ENCODE measurements around the gene ENPP3. TPM values are rescaled to one million over a fixed set of nuclear protein-coding genes. Genes with fewer than 3 reads are reported as not detected.

ENPP3 gene
- total and polyA plus RNA-seq, 7 experiments from 2014 or later: 0.15 to 7.1 (median 0.39) TPM

GRCh38 chr6:131773284-131773950, 136.3 kb downstream of the ENPP3 start:
- Histone ChIP-seq H3K4me3 (ENCODE audit: low read length) (no peak overlapping the region), H3K9me3 (ENCODE audit: control insufficient read depth in 2 of 3, low read length in 3 of 3) (no peaks in the 10 kb centered on the region), H3K27me3 (ENCODE audit: control insufficient read depth in 2 of 2, insufficient read depth in 2 of 2, low read length in 2 of 2) (no peaks in the 10 kb centered on the region), H3K27ac (ENCODE audit: low read depth, low read length) (no peak overlapping the region), H3K36me3 (ENCODE audit: control insufficient read depth in 2 of 3, insufficient read depth in 3 of 3, low read length in 3 of 3) (no peaks in the 10 kb centered on the region), H3K4me1 (ENCODE audit: control insufficient read depth in 2 of 2, insufficient read depth in 2 of 2, low read length in 2 of 2) (no peaks in the 10 kb centered on the region)
- no peaks in the 10 kb centered on the region for H3K36me3 Mint-ChIP-seq
- ChIA-PET CTCF (no interaction called here), POLR2A (interaction anchor here (0.6 kb wide), 1 partner anchor 96 kb away, joined by 4 read pairs; no protein-coding TSS in a partner anchor)
- DNase-seq (no peak), ATAC-seq (no peak)
- H3K4me3 Mint-ChIP-seq: no peak overlapping the region
- peaks cover 0 to 6% (median 0%) of the 10 kb centered on the region in 11 donors for H3K9me3 Mint-ChIP-seq
- H3K27me3 Mint-ChIP-seq: peaks cover 11 to 26% (median 19%) of the 10 kb centered on the region in 5 donors
- no peaks in the 10 kb centered on the region for H3K4me1 Mint-ChIP-seq
- H3K27ac Mint-ChIP-seq: no peak overlapping the region
- intact Hi-C loops (cut with micrococcal nuclease): no loop called here

DNA sequence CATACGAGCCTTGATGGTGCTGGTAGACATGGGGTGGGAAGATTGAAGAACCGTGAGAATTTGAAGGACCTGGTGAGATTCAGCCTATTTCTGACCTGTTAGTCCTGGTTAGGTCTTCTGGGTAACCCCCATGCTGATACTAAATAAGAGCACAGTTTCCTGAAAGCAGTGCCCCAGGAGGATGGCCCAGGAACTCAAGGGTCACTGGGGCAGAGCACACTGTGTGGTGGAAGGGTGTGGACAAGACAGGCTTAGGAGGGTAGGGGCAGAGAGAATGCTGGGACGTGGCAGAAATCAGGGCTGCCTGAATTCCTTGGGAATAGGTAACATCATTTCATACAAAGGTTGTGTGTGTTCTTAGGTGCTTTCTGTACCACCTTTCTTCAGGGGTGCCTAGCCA, 138.8 kb downstream of the ENPP3 start:
- intact Hi-C loops (cut with micrococcal nuclease): no loop called here
- H3K36me3 ChIP-seq (ENCODE audit: control insufficient read depth in 2 of 3, insufficient read depth in 3 of 3, low read length in 3 of 3): no peaks in the 10 kb centered on the region
- Mint-ChIP-seq H3K27ac (no peak overlapping the region), H3K4me1 (no peaks in the 10 kb centered on the region), H3K36me3 (no peaks in the 10 kb centered on the region), H3K4me3 (no peak overlapping the region), H3K9me3 (peaks cover 0 to 1% (median 0%) of the 10 kb centered on the region in 11 donors), H3K27me3 (peaks cover 2 to 21% (median 11%) of the 10 kb centered on the region in 5 donors)
- ATAC-seq: no peak
- no peaks in the 10 kb centered on the region for H3K27me3 ChIP-seq (ENCODE audit: control insufficient read depth in 2 of 2, insufficient read depth in 2 of 2, low read length in 2 of 2)
- H3K4me1 ChIP-seq (ENCODE audit: control insufficient read depth in 2 of 2, insufficient read depth in 2 of 2, low read length in 2 of 2): no peaks in the 10 kb centered on the region
- H3K9me3 ChIP-seq (ENCODE audit: control insufficient read depth in 2 of 3, low read length in 3 of 3): no peaks in the 10 kb centered on the region
- H3K27ac ChIP-seq (ENCODE audit: low read depth, low read length): no peak overlapping the region
- DNase-seq: no peak
- ChIA-PET CTCF (no interaction called here), POLR2A (no interaction called here)
- no peak overlapping the region for H3K4me3 ChIP-seq (ENCODE audit: low read length)

- H3K4me1 ChIP-seq (ENCODE audit: control insufficient read depth in 2 of 2, insufficient read depth in 2 of 2, low read length in 2 of 2): no peaks in the 10 kb centered on the region
- H3K27ac ChIP-seq (ENCODE audit: low read depth, low read length): no peak overlapping the region
- no peaks in the 10 kb centered on the region for H3K4me1 Mint-ChIP-seq
- no peak overlapping the region for H3K4me3 Mint-ChIP-seq
- no peak overlapping the region for H3K4me3 ChIP-seq (ENCODE audit: low read length)
- ChIA-PET POLR2A (no interaction called here), CTCF (no interaction called here)
- no peak for DNase-seq
- no peak for ATAC-seq
- intact Hi-C loops (cut with micrococcal nuclease): no loop called here
- H3K9me3 Mint-ChIP-seq: peaks cover 0 to 1% (median 0%) of the 10 kb centered on the region in 11 donors
- no peaks in the 10 kb centered on the region for H3K36me3 ChIP-seq (ENCODE audit: control insufficient read depth in 2 of 3, insufficient read depth in 3 of 3, low read length in 3 of 3)
- H3K9me3 ChIP-seq (ENCODE audit: control insufficient read depth in 2 of 3, low read length in 3 of 3): no peaks in the 10 kb centered on the region
- H3K27ac Mint-ChIP-seq: no peak overlapping the region
- H3K36me3 Mint-ChIP-seq: no peaks in the 10 kb centered on the region
- no peaks in the 10 kb centered on the region for H3K27me3 ChIP-seq (ENCODE audit: control insufficient read depth in 2 of 2, insufficient read depth in 2 of 2, low read length in 2 of 2)
- peaks cover 0 to 17% (median 7%) of the 10 kb centered on the region in 5 donors for H3K27me3 Mint-ChIP-seq
These were observed 139.9 kb downstream of the ENPP3 start for GRCh38 chr6:131776985-131777384.

DNA sequence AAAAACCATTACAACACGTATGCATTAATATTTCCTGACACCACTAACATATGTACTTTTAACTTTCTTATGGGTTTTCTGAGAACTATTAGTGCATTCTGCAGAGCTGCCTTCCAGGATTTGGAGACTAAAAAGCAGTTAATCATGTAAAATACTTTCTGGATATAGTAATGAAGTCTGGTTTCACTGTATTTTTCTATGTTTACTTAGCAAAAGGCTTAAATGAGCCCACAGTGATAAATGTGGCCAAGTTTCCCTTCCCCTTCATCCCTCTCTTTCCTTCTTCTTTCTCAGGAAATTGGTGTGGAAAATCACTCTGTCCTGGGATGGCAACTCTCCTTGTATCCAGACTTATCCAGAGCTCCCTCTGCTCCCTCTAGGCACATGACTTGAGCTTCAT, 141.1 kb downstream of the ENPP3 start:
- Mint-ChIP-seq H3K4me1 (no peaks in the 10 kb centered on the region), H3K9me3 (peaks cover 0 to 1% (median 0%) of the 10 kb centered on the region in 11 donors), H3K4me3 (no peak overlapping the region), H3K27ac (no peak overlapping the region), H3K27me3 (peaks cover 5 to 10% (median 7%) of the 10 kb centered on the region in 5 donors), H3K36me3 (no peaks in the 10 kb centered on the region)
- no peaks in the 10 kb centered on the region for H3K36me3 ChIP-seq (ENCODE audit: control insufficient read depth in 2 of 3, insufficient read depth in 3 of 3, low read length in 3 of 3)
- POLR2A ChIA-PET: no interaction called here
- no peaks in the 10 kb centered on the region for H3K4me1 ChIP-seq (ENCODE audit: control insufficient read depth in 2 of 2, insufficient read depth in 2 of 2, low read length in 2 of 2)
- intact Hi-C loops (cut with micrococcal nuclease): no loop called here
- CTCF ChIA-PET: no interaction called here
- H3K27me3 ChIP-seq (ENCODE audit: control insufficient read depth in 2 of 2, insufficient read depth in 2 of 2, low read length in 2 of 2): no peaks in the 10 kb centered on the region
- no peaks in the 10 kb centered on the region for H3K9me3 ChIP-seq (ENCODE audit: control insufficient read depth in 2 of 3, low read length in 3 of 3)
- H3K4me3 ChIP-seq (ENCODE audit: low read length): no peak overlapping the region
- DNase-seq (no peak), ATAC-seq (no peak)
- no peak overlapping the region for H3K27ac ChIP-seq (ENCODE audit: low read depth, low read length)

- Mint-ChIP-seq H3K9me3 (peaks cover 0 to 1% (median 0%) of the 10 kb centered on the region in 11 donors), H3K4me1 (no peaks in the 10 kb centered on the region), H3K4me3 (no peak overlapping the region), H3K27ac (no peak overlapping the region), H3K27me3 (peaks cover 5 to 14% (median 9%) of the 10 kb centered on the region in 5 donors), H3K36me3 (no peaks in the 10 kb centered on the region)
- Histone ChIP-seq H3K4me3 (ENCODE audit: low read length) (no peak overlapping the region), H3K9me3 (ENCODE audit: control insufficient read depth in 2 of 3, low read length in 3 of 3) (no peaks in the 10 kb centered on the region), H3K4me1 (ENCODE audit: control insufficient read depth in 2 of 2, insufficient read depth in 2 of 2, low read length in 2 of 2) (no peaks in the 10 kb centered on the region), H3K27me3 (ENCODE audit: control insufficient read depth in 2 of 2, insufficient read depth in 2 of 2, low read length in 2 of 2) (no peaks in the 10 kb centered on the region), H3K36me3 (ENCODE audit: control insufficient read depth in 2 of 3, insufficient read depth in 3 of 3, low read length in 3 of 3) (no peaks in the 10 kb centered on the region), H3K27ac (ENCODE audit: low read depth, low read length) (no peak overlapping the region)
- intact Hi-C loops (cut with micrococcal nuclease): no loop called here
- DNase-seq (no peak), ATAC-seq (no peak)
- POLR2A ChIA-PET: no interaction called here
- CTCF ChIA-PET: no interaction called here
These were observed 142.2 kb downstream of the ENPP3 start for GRCh38 chr6:131779304-131779703.

- ATAC-seq: no peak
- Mint-ChIP-seq H3K9me3 (peaks cover 0 to 1% (median 0%) of the 10 kb centered on the region in 11 donors), H3K4me1 (no peaks in the 10 kb centered on the region), H3K36me3 (no peaks in the 10 kb centered on the region), H3K27me3 (peaks cover 0 to 16% (median 5%) of the 10 kb centered on the region in 5 donors), H3K4me3 (no peak overlapping the region), H3K27ac (no peak overlapping the region)
- intact Hi-C loops (cut with micrococcal nuclease): no loop called here
- Histone ChIP-seq H3K4me1 (ENCODE audit: control insufficient read depth in 2 of 2, insufficient read depth in 2 of 2, low read length in 2 of 2) (no peaks in the 10 kb centered on the region), H3K9me3 (ENCODE audit: control insufficient read depth in 2 of 3, low read length in 3 of 3) (no peaks in the 10 kb centered on the region), H3K27ac (ENCODE audit: low read depth, low read length) (no peak overlapping the region), H3K36me3 (ENCODE audit: control insufficient read depth in 2 of 3, insufficient read depth in 3 of 3, low read length in 3 of 3) (no peaks in the 10 kb centered on the region), H3K4me3 (ENCODE audit: low read length) (no peak overlapping the region), H3K27me3 (ENCODE audit: control insufficient read depth in 2 of 2, insufficient read depth in 2 of 2, low read length in 2 of 2) (no peaks in the 10 kb centered on the region)
- POLR2A ChIA-PET: no interaction called here
- CTCF ChIA-PET: no interaction called here
- no peak for DNase-seq
These were observed 143.5 kb downstream of the ENPP3 start for GRCh38 chr6:131780600-131780999.

GRCh38 chr6:131781687-131782086, 144.6 kb downstream of the ENPP3 start:
- Histone ChIP-seq H3K4me3 (ENCODE audit: low read length) (no peak overlapping the region), H3K27ac (ENCODE audit: low read depth, low read length) (no peak overlapping the region), H3K27me3 (ENCODE audit: control insufficient read depth in 2 of 2, insufficient read depth in 2 of 2, low read length in 2 of 2) (no peaks in the 10 kb centered on the region), H3K36me3 (ENCODE audit: control insufficient read depth in 2 of 3, insufficient read depth in 3 of 3, low read length in 3 of 3) (no peaks in the 10 kb centered on the region), H3K9me3 (ENCODE audit: control insufficient read depth in 2 of 3, low read length in 3 of 3) (no peaks in the 10 kb centered on the region), H3K4me1 (ENCODE audit: control insufficient read depth in 2 of 2, insufficient read depth in 2 of 2, low read length in 2 of 2) (no peaks in the 10 kb centered on the region)
- H3K27ac Mint-ChIP-seq: no peak overlapping the region
- intact Hi-C loops (cut with micrococcal nuclease): loop anchor here in 1 of 2 donors (1.0 kb wide), 1 partner anchor 129 kb away; no protein-coding TSS in a partner anchor
- H3K27me3 Mint-ChIP-seq: peaks cover 0 to 16% (median 5%) of the 10 kb centered on the region in 5 donors
- DNase-seq: no peak
- no peaks in the 10 kb centered on the region for H3K4me1 Mint-ChIP-seq
- POLR2A ChIA-PET: no interaction called here
- no peaks in the 10 kb centered on the region for H3K36me3 Mint-ChIP-seq
- H3K9me3 Mint-ChIP-seq: peaks cover 0 to 5% (median 0%) of the 10 kb centered on the region in 11 donors
- no peak for ATAC-seq
- H3K4me3 Mint-ChIP-seq: no peak overlapping the region
- CTCF ChIA-PET: no interaction called here
